ENCODE results near the gene SFXN2. TPM values are rescaled to one million over a fixed set of nuclear protein-coding genes. Genes with fewer than 3 reads are reported as not detected.

Gene SFXN2
- total RNA-seq, 1 donor from 2014 or later = 36.8 TPM

DNA sequence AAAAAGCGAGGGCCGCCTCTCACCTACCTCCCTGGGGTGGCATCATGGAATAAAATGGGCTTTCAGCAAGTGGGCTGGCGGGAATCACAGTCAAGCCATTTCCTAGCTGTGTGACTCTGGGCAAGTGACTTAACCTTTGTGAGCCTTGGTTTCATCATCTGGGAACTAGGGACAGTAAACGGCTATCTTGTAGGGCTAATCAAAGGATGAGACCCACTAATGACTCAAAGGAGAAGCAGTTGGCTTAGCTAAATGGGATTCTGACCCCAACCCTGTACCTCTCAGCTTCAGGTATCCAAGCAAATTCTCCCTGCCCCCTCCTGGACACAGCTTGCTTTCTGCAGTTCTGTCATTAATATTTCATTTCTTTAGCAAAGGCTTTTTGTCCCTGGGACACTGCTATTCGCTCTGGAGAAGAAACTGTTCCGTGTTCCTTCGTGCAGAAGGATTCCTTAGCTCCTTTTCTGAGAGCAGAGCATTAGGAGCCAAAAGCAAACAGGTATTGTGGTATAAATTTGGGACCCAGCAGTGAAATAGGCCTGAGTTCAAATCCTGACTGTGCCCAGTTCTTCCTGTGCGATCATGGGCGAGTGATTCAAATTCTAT is 44.3 kb upstream of the SFXN2 start:
- Mint-ChIP-seq H3K36me3 (no peaks in the 10 kb centered on the region), H3K9me3 (no peaks in the 10 kb centered on the region), H3K27ac (no peak overlapping the region), H3K4me1 (peaks cover 34% of the 10 kb centered on the region), H3K27me3 (ENCODE audit: low read depth) (no peaks in the 10 kb centered on the region), H3K4me3 (no peak overlapping the region)
- TF ChIP-seq, protein P1, sequence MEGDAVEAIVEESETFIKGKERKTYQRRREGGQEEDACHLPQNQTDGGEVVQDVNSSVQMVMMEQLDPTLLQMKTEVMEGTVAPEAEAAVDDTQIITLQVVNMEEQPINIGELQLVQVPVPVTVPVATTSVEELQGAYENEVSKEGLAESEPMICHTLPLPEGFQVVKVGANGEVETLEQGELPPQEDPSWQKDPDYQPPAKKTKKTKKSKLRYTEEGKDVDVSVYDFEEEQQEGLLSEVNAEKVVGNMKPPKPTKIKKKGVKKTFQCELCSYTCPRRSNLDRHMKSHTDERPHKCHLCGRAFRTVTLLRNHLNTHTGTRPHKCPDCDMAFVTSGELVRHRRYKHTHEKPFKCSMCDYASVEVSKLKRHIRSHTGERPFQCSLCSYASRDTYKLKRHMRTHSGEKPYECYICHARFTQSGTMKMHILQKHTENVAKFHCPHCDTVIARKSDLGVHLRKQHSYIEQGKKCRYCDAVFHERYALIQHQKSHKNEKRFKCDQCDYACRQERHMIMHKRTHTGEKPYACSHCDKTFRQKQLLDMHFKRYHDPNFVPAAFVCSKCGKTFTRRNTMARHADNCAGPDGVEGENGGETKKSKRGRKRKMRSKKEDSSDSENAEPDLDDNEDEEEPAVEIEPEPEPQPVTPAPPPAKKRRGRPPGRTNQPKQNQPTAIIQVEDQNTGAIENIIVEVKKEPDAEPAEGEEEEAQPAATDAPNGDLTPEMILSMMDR (IDR thresholded peaks at IDR 0.05; ENCODE audit: unreplicated experiment) = no peak
- DNase-seq (ENCODE audit: low spot score in 2 of 2, unreplicated experiment in 2 of 2) = no peak

DNA sequence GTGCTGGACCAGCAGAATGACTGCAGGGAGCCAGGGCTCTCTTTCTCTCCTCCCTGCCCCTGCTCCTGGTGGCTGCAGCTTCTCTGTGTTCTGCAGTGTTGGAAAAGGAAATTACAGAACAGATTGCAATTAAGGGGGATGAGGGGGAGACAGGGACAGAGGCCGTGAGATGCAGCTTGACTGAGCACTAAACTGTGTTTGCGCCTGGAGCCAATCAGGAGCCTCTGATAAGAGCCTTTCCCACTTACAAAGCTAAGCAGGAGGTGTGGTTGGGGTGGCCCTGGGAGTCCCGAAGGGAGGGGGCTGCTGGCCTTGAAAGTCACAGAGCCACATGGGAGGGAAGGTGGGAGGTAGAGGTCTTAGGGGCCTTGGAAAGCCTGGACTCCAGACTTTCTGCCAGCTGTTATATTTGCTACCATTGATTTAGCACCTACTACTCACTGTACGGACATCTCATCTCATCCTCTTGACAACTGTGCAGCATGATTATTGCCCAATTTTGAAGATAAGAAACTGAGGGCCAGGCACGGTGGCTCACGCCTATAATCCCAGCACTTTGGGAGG is 43.5 kb upstream of the SFXN2 start:
- H3K9me3 Mint-ChIP-seq = no peaks in the 10 kb centered on the region
- TF ChIP-seq, protein P1 (IDR thresholded peaks at IDR 0.05; ENCODE audit: unreplicated experiment) = no peak
- H3K4me3 Mint-ChIP-seq = no peak overlapping the region
- peak overlapping the region; percentile 30 for H3K27ac Mint-ChIP-seq
- no peaks in the 10 kb centered on the region for H3K36me3 Mint-ChIP-seq
- no peaks in the 10 kb centered on the region for H3K27me3 Mint-ChIP-seq (ENCODE audit: low read depth)
- H3K4me1 Mint-ChIP-seq = peaks cover 42% of the 10 kb centered on the region
- DNase-seq (ENCODE audit: low spot score in 2 of 2, unreplicated experiment in 2 of 2) = no peak

DNA sequence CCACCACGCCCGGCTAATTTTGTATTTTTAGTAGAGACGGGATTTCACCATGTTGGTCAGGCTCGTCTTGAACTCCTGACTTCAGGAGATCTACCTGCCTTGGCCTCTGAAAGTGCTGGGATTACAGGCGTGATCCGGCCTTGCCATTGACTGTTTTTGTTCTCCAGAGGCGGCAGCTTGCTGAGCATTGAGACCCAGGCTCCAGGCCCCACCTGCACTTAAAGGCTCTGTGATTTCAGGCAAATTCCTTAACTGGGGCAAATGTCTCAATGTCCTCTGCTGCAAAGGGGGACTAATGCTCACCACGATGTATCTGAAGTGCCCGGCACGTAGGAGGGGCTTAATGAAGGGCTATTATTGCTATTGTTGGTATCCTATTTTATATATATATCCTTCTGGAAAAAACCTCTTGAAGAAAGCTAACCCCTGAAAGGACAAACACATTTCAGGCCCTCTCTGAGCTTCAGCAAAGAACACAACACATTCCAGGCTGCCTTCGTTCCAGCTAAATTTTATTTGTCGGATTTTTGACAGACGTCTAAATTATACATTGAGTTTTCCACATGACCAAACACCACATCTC is 41.1 kb upstream of the SFXN2 start:
- TF ChIP-seq, protein P1 (IDR thresholded peaks at IDR 0.05; ENCODE audit: unreplicated experiment) = no peak
- Mint-ChIP-seq H3K4me1 (peaks cover 66% of the 10 kb centered on the region), H3K36me3 (no peaks in the 10 kb centered on the region), H3K9me3 (no peaks in the 10 kb centered on the region), H3K27ac (peak overlapping the region; percentile 96), H3K27me3 (ENCODE audit: low read depth) (no peaks in the 10 kb centered on the region), H3K4me3 (peak overlapping the region; percentile 53)
- DNase-seq (ENCODE audit: low spot score in 2 of 2, unreplicated experiment in 2 of 2) = no peak

DNA sequence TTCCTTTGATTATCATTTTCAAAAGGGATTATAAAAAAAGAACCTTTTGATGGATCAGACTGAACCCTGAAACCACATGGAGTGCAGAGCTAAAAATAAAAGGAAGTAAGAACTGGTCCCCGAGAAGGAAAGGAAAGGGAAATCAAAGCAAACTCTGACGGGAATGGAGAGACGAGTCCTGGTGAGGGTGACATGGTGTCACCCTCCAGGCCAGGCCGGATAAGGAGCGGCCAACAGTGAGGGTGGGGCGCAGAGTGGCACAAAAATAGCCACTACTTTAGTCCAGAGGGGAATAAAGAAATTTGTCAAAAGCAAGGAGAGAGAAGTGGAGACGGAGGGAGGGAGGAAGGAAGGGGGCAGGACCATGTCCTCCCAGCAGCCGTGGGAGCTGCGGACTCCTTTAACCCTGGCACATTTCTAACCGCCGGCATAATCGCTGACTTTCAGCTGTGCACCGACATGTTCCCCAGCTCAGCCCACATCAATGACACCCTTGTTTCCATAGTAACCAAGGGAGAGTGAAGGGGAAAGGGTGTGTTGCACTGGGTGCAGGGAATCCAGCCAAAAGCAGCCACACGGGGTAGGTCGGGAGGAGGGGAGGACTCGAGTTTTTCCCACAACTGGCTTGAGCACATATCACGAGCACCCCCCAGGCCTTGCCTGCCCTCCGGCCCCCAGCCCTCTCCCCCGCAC is 40.5 kb upstream of the SFXN2 start:
- no peaks in the 10 kb centered on the region for H3K36me3 Mint-ChIP-seq
- no peak for DNase-seq (ENCODE audit: low spot score in 2 of 2, unreplicated experiment in 2 of 2)
- H3K27me3 Mint-ChIP-seq (ENCODE audit: low read depth) = no peaks in the 10 kb centered on the region
- H3K9me3 Mint-ChIP-seq = no peaks in the 10 kb centered on the region
- TF ChIP-seq, protein P1 (IDR thresholded peaks at IDR 0.05; ENCODE audit: unreplicated experiment) = no peak
- peak overlapping the region; percentile 53 for H3K4me3 Mint-ChIP-seq
- peaks cover 72% of the 10 kb centered on the region for H3K4me1 Mint-ChIP-seq
- H3K27ac Mint-ChIP-seq = peak overlapping the region; percentile 96

DNA sequence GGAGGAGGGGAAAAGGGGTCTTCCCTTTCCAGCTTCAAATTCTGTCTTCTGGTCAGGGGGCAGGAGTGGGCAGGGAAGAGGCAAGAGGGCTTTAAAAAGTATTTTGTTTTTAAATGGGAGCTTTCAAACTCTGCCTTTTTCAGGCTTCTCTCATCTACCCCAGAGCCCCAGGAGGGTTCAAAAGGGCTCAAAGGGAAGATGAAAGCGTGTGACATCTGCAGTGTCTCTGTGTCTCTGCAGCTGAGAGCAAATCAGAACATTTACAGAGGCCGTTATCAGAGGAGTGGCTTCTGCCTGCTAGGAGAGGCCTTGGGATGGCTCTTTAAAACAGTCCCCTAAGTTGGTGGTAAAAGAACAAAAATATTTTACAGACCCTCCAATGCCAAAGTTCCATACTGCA is 39.9 kb upstream of the SFXN2 start:
- Mint-ChIP-seq H3K4me3 (peak overlapping the region; percentile 36), H3K9me3 (no peaks in the 10 kb centered on the region), H3K27ac (peak overlapping the region; percentile 96), H3K4me1 (peaks cover 75% of the 10 kb centered on the region), H3K36me3 (no peaks in the 10 kb centered on the region), H3K27me3 (ENCODE audit: low read depth) (no peaks in the 10 kb centered on the region)
- DNase-seq (ENCODE audit: low spot score in 2 of 2, unreplicated experiment in 2 of 2) = no peak
- TF ChIP-seq, protein P1 (IDR thresholded peaks at IDR 0.05; ENCODE audit: unreplicated experiment) = no peak
